Breast epithelium (tissue), 4 donors: ENCODE results near the gene EXOSC5. TPM values are rescaled to one million over a fixed set of nuclear protein-coding genes. Genes with fewer than 3 reads are reported as not detected.

Experiments used
- DNase-seq, 2 donors: peaks; one replicate each; pipeline ENCODE4 v3.0.0-alpha.2; 2019; ENCODE audit warnings: low spot score in 2 of 2
- H3K27ac ChIP-seq, 2 donors: fragments of 200-600 bp; sonication (generic) in 1 of 2; one replicate each; pipeline ENCODE4 v1.5.1; 2016 to 2019; ENCODE audit warnings: mild to moderate bottlenecking in 1 of 2
- H3K27me3 ChIP-seq, 2 donors: fragments of 200-600 bp; sonication (generic) in 1 of 2; one replicate each; pipeline versions ENCODE4 v1.5.1 to v1.6.0; 2017 to 2019; ENCODE audit warnings: control low read depth in 1 of 2, mild to moderate bottlenecking in 1 of 2
- H3K36me3 ChIP-seq: fragments of 200-600 bp; one replicate; pipeline ENCODE4 v1.5.1; 2019
- H3K4me1 ChIP-seq, 2 donors: fragments of 200-600 bp; sonication (generic); one replicate each; pipeline ENCODE4 v1.5.1; 2016 to 2019; ENCODE audit warnings: control low read depth in 1 of 2
- H3K4me3 ChIP-seq, 3 donors: fragments of 200-600 bp; sonication (generic); 1 replicate in 2 of 3; 2 replicates in 1 of 3; pipeline ENCODE4 v1.5.1; 2016 to 2019; ENCODE audit warnings: mild to moderate bottlenecking in 3 of 3, moderate library complexity in 2 of 3
- H3K9me3 ChIP-seq, 2 donors: fragments of 200-600 bp; sonication (generic) in 1 of 2; one replicate each; pipeline ENCODE4 v1.5.1; 2016 to 2019; ENCODE audit warnings: control low read depth in 1 of 2
- POLR2A ChIP-seq: fragments of 450-650 bp; IDR thresholded peaks from one replicate; pipeline ENCODE4 v1.6.1; 2016; ENCODE audit warnings: antibody characterized with exemption, mild to moderate bottlenecking, moderate library complexity
- POLR2AphosphoS5 ChIP-seq, 3 donors: sonication (generic); formaldehyde crosslinking; IDR thresholded peaks; one replicate each; pipeline ENCODE4 v1.6.1; 2017; ENCODE audit warnings: antibody characterized with exemption in 3 of 3
- intact Hi-C: fragments of 100-400 bp; cut with DNase I; formaldehyde crosslinking; loops from one replicate; pipeline ENCODE4 v1.15.1; 2023; ENCODE audit warnings: low total_unique reads
- total RNA-seq, 3 donors: library from RNA; depleted of rRNA; stranded (reverse); fragments of >200 nt; gene quantifications; one replicate each; pipeline ENCODE4 v1.1.0, GENCODE V29; 2016
- TF ChIP-seq, protein P1 (sequence below), 3 donors: fragments of 450-650 bp; IDR thresholded peaks; one replicate each; pipeline ENCODE4 v1.5.1; 2016 to 2017; ENCODE audit warnings: antibody characterized with exemption in 3 of 3, mild to moderate bottlenecking in 3 of 3, moderate library complexity in 3 of 3

The EXOSC5 gene
- total RNA-seq, 3 donors from 2014 or later: 18.2 to 20.6 (median 18.7) TPM

DNA sequence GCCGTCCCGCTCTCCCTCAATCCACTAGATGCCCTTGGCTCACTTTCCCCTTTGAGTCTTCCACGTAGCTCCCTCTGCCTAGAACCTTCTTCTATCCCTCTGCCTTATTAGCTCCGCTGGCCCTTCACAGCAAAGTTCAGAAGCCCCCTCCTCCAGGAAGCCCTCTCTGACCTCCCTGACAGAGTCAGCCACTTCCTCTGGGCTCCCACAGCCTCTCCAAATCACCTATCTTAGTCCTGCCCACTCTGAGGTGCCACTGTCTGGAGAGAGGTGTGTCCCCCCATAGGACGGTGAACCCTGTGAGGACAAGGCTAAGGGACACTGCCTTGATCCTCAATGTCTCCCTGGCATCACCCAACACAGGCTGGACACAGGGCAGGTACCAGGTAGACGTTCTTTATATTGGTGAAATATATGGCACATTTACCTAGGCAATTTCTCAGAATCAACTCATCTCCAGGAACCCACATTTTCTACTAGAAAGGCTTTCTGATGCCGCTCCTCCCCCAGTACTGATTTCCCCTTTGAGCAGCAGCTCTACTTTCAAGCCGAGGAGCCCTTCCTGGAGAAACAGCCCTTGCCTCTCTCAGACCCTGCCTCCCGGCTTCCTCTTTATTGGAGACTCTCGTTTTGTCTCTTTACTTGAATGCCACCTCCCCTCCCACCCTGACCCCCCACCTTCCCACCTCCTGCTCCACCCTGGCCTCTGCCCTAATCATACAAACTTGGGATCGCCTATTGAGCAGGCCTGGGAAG, 40.0 kb downstream of the EXOSC5 start:
- no peak for DNase-seq
- intact Hi-C loops: no loop called here
- H3K4me3 ChIP-seq: no peak overlapping the region
- no peaks in the 10 kb centered on the region for H3K27me3 ChIP-seq
- H3K9me3 ChIP-seq: no peaks in the 10 kb centered on the region
- TF ChIP-seq POLR2A: no peak
- TF ChIP-seq, protein P1, sequence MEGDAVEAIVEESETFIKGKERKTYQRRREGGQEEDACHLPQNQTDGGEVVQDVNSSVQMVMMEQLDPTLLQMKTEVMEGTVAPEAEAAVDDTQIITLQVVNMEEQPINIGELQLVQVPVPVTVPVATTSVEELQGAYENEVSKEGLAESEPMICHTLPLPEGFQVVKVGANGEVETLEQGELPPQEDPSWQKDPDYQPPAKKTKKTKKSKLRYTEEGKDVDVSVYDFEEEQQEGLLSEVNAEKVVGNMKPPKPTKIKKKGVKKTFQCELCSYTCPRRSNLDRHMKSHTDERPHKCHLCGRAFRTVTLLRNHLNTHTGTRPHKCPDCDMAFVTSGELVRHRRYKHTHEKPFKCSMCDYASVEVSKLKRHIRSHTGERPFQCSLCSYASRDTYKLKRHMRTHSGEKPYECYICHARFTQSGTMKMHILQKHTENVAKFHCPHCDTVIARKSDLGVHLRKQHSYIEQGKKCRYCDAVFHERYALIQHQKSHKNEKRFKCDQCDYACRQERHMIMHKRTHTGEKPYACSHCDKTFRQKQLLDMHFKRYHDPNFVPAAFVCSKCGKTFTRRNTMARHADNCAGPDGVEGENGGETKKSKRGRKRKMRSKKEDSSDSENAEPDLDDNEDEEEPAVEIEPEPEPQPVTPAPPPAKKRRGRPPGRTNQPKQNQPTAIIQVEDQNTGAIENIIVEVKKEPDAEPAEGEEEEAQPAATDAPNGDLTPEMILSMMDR (IDR thresholded peaks at IDR 0.05): no peak
- no peak for TF ChIP-seq POLR2AphosphoS5 (IDR thresholded peaks at IDR 0.05)
- peaks cover 0 to 6% of the 10 kb centered on the region in 2 donors for H3K4me1 ChIP-seq
- no peaks in the 10 kb centered on the region for H3K36me3 ChIP-seq
- H3K27ac ChIP-seq: no peak overlapping the region

DNA sequence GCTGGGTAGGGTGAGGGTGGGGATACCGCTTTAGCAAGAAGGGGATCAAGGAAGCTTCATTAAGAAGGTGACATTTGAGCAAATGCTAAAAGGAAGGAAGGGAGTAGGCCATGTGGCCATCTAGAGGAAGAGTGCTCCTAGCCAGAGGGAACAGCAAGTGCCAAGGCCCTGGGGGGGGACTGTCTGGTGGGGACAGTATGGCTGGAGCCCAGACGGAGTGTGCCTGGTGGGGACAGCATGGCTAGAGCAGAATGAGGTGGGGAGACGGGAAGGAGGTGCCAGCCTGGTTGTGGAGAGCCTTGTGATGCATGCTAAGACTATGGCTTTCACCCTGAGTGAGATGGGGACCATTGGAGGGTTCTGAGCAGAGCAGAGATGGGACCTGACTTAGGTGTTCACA, 41.4 kb downstream of the EXOSC5 start:
- no peak for DNase-seq
- Histone ChIP-seq H3K36me3 (no peaks in the 10 kb centered on the region), H3K27me3 (no peaks in the 10 kb centered on the region), H3K4me3 (no peak overlapping the region), H3K4me1 (peaks cover 0 to 6% of the 10 kb centered on the region in 2 donors), H3K9me3 (no peaks in the 10 kb centered on the region), H3K27ac (peak overlapping the region in 1 of 2 donors; percentile 53)
- intact Hi-C loops: no loop called here
- TF ChIP-seq POLR2AphosphoS5 (IDR thresholded peaks at IDR 0.05): no peak

DNA sequence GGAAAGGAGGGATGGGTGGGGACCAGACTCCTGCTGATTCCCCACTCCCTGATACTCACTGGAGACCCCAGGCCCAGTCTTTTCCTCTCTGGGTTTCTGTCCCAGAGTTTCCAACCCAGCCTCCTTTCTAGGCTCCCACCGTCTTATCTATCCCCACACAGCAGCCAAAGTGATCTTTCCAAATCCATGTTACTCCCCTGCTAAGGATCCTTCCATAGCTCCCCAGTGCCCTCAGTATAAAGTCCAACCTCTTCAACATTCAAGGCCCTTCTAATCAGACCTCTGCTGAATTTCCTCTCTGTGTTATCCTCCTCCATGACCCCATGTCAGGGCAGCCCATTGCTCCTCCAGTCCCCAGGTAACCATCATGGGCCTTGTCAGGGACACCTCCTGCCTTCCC, 42.1 kb downstream of the EXOSC5 start:
- no peaks in the 10 kb centered on the region for H3K9me3 ChIP-seq
- intact Hi-C loops: no loop called here
- H3K27me3 ChIP-seq: no peaks in the 10 kb centered on the region
- H3K36me3 ChIP-seq: no peaks in the 10 kb centered on the region
- peak overlapping the region in 1 of 2 donors; percentile 92 for H3K27ac ChIP-seq
- H3K4me3 ChIP-seq: no peak overlapping the region
- TF ChIP-seq, protein P1 (IDR thresholded peaks at IDR 0.05): no peak
- TF ChIP-seq POLR2AphosphoS5 (IDR thresholded peaks at IDR 0.05) (no peak), POLR2A (no peak)
- no peak for DNase-seq
- peaks cover 0 to 6% of the 10 kb centered on the region in 2 donors for H3K4me1 ChIP-seq

DNA sequence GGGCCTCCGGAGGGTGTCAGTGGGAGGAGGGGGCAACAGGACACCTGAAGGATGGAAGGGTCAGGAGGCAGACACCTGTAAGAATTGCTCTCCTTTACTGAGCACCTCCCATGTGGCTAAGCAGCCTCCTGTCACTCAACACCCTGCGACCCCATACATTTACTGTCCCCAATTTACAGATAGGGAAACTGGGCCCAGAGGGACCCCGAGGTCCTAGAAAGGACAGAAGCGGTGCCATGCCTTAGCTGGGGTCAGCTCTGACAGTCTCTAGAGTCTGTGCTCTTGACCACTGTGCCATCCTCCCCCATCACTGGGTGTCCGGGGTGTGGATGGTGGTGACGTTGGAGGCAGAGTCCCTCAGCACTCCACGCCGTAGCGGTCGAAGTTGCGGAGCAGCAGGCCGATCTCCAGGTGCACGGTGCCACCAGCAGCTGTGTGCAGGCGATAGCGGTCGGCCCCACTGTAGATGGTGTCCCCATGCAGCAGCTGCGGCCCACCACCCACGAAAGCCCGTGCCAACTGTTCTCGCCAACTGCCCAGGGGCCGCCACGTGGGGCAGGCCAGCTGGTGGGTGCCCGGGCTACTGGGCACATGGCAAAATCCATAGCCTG, 42.7 kb downstream of the EXOSC5 start:
- Histone ChIP-seq H3K36me3 (no peaks in the 10 kb centered on the region), H3K4me3 (peak overlapping the region; percentile 82 to 97 (median 82)), H3K4me1 (peaks cover 0 to 6% of the 10 kb centered on the region in 2 donors), H3K9me3 (no peaks in the 10 kb centered on the region), H3K27me3 (no peaks in the 10 kb centered on the region), H3K27ac (peak overlapping the region; percentile 78 to 92)
- no peak for DNase-seq
- intact Hi-C loops: no loop called here
- TF ChIP-seq POLR2A (no peak), POLR2AphosphoS5 (IDR thresholded peaks at IDR 0.05) (no peak)
- TF ChIP-seq, protein P1 (IDR thresholded peaks at IDR 0.05): no peak

DNA sequence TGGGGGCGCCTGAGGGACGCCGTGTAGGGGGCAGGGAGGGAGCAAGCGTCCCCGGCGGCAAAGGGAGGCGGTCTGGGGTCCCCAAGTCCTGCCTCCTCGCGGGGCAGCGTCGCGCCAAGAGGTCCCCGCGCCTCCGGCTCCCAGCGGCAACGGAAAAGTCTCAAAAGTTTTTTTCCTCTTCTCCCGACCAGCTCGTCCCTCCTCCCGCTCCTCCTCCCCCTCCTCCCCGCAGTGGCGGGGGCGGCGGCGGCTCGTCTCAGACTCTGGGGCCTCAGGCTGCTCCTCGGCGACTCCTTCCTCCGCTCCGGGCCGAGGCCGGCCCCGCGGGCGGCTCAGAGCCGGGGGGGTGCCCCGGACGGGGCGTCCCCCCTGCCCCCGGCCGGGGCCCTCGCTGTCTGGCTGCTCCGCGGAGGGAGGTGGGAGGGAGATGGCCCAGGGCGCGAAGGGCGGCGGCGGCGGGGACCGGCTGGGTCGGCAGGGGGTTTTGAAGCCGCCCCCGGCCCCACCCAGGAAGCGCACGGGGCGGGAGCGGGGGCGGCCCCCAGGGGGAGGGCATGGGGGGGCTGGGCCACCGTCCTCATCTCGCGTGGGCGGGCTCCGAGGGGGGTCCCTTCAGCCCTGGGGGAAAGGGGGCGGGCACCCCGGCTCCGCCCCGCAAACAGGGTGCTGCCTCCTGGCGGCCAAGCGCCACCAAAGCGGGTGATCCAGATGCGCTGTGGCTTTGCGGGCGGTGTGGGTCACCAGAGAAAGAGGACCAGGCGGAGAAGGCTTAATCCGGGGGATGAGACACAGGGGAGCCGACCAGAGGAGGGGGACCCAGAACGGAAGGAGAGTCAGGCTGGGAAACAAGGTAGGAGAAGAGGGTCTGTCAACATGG, 43.5 kb downstream of the EXOSC5 start, which contains the start of gene TGFB1:
Gene TGFB1, minus strand, starts transcription at position 457 of the 877 bp plus-strand sequence. CDS start 878 bp downstream, outside the sequence.
- TF ChIP-seq, protein P1 (IDR thresholded peaks at IDR 0.05): peak; percentile 60 to 79 (median 65)
- peak in 1 of 3 donors; percentile 12 for TF ChIP-seq POLR2AphosphoS5 (IDR thresholded peaks at IDR 0.05)
- TF ChIP-seq POLR2A: no peak
- H3K36me3 ChIP-seq: no peaks in the 10 kb centered on the region
- DNase-seq: peak; percentile 57 to 78
- H3K27me3 ChIP-seq: no peaks in the 10 kb centered on the region
- H3K27ac ChIP-seq: peak within 1 kb of the TSS; percentile 78 to 92
- intact Hi-C loops: no loop called here
- no peaks in the 10 kb centered on the region for H3K9me3 ChIP-seq
- H3K4me3 ChIP-seq: peak within 1 kb of the TSS; percentile 82 to 97 (median 82)
- H3K4me1 ChIP-seq: peaks cover 0 to 6% of the 10 kb centered on the region in 2 donors
